NOMO-1 treated with dmso at 0.1 percent for 144 hours (cell line): ENCODE measurements around the gene ZNF83.
"Not testable (repeated sequence)": the region's sequence is repeated elsewhere in the genome, so short reads cannot be mapped to it uniquely, and the experiment has no call there.

ENCODE experiments used
- DNase-seq: peaks from one replicate; lab custom pipeline; 2025; ENCODE audit not compliant: unreplicated experiment; lab: John Stamatoyannopoulos, UW

ZNF83 gene

GRCh38 chr19:52637718-52638585 lies at the start of gene ZNF83:
ZNF83 (minus strand) TSS chr19:52638355.
- peak; percentile 64 for DNase-seq

GRCh38 chr19:52687684-52688083 lies 49.5 kb upstream of the ZNF83 start:
- DNase-seq = no peak

GRCh38 chr19:52685811-52686210 lies 47.7 kb upstream of the ZNF83 start:
- no peak for DNase-seq

GRCh38 chr19:52681216-52681615 lies 43.1 kb upstream of the ZNF83 start:
- not testable (repeated sequence) for DNase-seq

GRCh38 chr19:52679598-52679997 lies 41.4 kb upstream of the ZNF83 start:
- no peak for DNase-seq

- not testable (repeated sequence) for DNase-seq
Observed at GRCh38 chr19:52675239-52675638, 37.1 kb upstream of the ZNF83 start.

- no peak for DNase-seq
Observed at GRCh38 chr19:52673014-52673413, 34.9 kb upstream of the ZNF83 start.

GRCh38 chr19:52670046-52670445 lies 31.9 kb upstream of the ZNF83 start:
- DNase-seq = no peak

- no peak for DNase-seq
Observed at GRCh38 chr19:52669586-52669985, 31.4 kb upstream of the ZNF83 start.

- DNase-seq = no peak
Observed at GRCh38 chr19:52667972-52668371, 29.8 kb upstream of the ZNF83 start.

GRCh38 chr19:52666506-52666905 lies 28.4 kb upstream of the ZNF83 start:
- DNase-seq = no peak

GRCh38 chr19:52665529-52665928 lies 27.4 kb upstream of the ZNF83 start:
- no peak for DNase-seq

- DNase-seq = no peak
Observed at GRCh38 chr19:52665027-52665426, 26.9 kb upstream of the ZNF83 start.

- no peak for DNase-seq
Observed at GRCh38 chr19:52664461-52664860, 26.3 kb upstream of the ZNF83 start.

GRCh38 chr19:52662631-52663030 lies 24.5 kb upstream of the ZNF83 start:
- DNase-seq = no peak

- no peak for DNase-seq
Observed at GRCh38 chr19:52660981-52661380, 22.8 kb upstream of the ZNF83 start.

GRCh38 chr19:52659013-52659412 lies 20.9 kb upstream of the ZNF83 start:
- DNase-seq = no peak

- no peak for DNase-seq
Observed at GRCh38 chr19:52658595-52658994, 20.4 kb upstream of the ZNF83 start.

- DNase-seq = no peak
Observed at GRCh38 chr19:52653161-52653560, 15.0 kb upstream of the ZNF83 start.

GRCh38 chr19:52651956-52652355 lies 13.8 kb upstream of the ZNF83 start:
- no peak for DNase-seq

GRCh38 chr19:52648336-52649016 lies 10.3 kb upstream of the ZNF83 start:
- no peak for DNase-seq

- peak; percentile 72 for DNase-seq
Observed at GRCh38 chr19:52646571-52647217, 8.5 kb upstream of the ZNF83 start.
